GM19239 (cell line): ENCODE data around the gene HDAC8.
"Not testable (repeated sequence)": the region's sequence is repeated elsewhere in the genome, so short reads cannot be mapped to it uniquely, and the experiment has no call there.

ENCODE experiments used
- DNase-seq: peaks from one replicate; pipeline ENCODE4 v3.0.0; 2011; ENCODE audit warnings: low spot score; ENCODE audit not compliant: insufficient read length
- FAIRE-seq: peaks from 2 replicates; lab custom pipeline; 2011; peaks lifted over from hg19 to GRCh38; lab: Jason Lieb, UNC

HDAC8 gene

GRCh38 chrX:72572248-72573157 is at the start of gene HDAC8:
HDAC8 (minus strand) TSS chrX:72572843; CDS start chrX:72572761, 82 bp downstream.
- FAIRE-seq: peak; percentile 96
- peak; percentile 31 for DNase-seq

GRCh38 chrX:72621625-72622485 is 49.2 kb upstream of the HDAC8 start:
- FAIRE-seq: peak; percentile 67

GRCh38 chrX:72621163-72621562 is 48.5 kb upstream of the HDAC8 start:
- DNase-seq (no peak), FAIRE-seq (no peak)

More at GRCh38 chrX:72621625-72622485, 49.2 kb upstream of the HDAC8 start:
- DNase-seq: no peak

- no peak for FAIRE-seq
- no peak for DNase-seq
Measured at GRCh38 chrX:72620550-72621145, 48.0 kb upstream of the HDAC8 start.

- no peak for DNase-seq
- FAIRE-seq: no peak
Measured at GRCh38 chrX:72609313-72609712, 36.7 kb upstream of the HDAC8 start.

GRCh38 chrX:72604705-72605104 is 32.1 kb upstream of the HDAC8 start:
- DNase-seq (no peak), FAIRE-seq (peak; percentile 42)

- FAIRE-seq (peak; percentile 66), DNase-seq (no peak)
Measured at GRCh38 chrX:72604112-72604511, 31.5 kb upstream of the HDAC8 start.

GRCh38 chrX:72591038-72591437 is 18.4 kb upstream of the HDAC8 start:
- FAIRE-seq, DNase-seq: not testable (repeated sequence)

GRCh38 chrX:72584163-72584562 is 11.5 kb upstream of the HDAC8 start:
- no peak for DNase-seq
- FAIRE-seq: no peak

GRCh38 chrX:72576141-72576894 is 3.7 kb upstream of the HDAC8 start:
- FAIRE-seq: no peak
- DNase-seq: no peak

- DNase-seq (no peak), FAIRE-seq (no peak)
Measured at GRCh38 chrX:72573158-72573511, 492 bp upstream of the HDAC8 start.

GRCh38 chrX:72569786-72570185 is 2.9 kb downstream of the HDAC8 start:
- no peak for DNase-seq
- FAIRE-seq: no peak

- FAIRE-seq (no peak), DNase-seq (no peak)
Measured at GRCh38 chrX:72568406-72569092, 4.1 kb downstream of the HDAC8 start.

GRCh38 chrX:72566448-72566847 is 6.2 kb downstream of the HDAC8 start:
- FAIRE-seq: no peak
- DNase-seq: no peak

- not testable (repeated sequence) for DNase-seq, FAIRE-seq
Measured at GRCh38 chrX:72559655-72560054, 13.0 kb downstream of the HDAC8 start.

GRCh38 chrX:72554448-72555140 is 18.0 kb downstream of the HDAC8 start:
- FAIRE-seq (peak; percentile 35), DNase-seq (no peak)

- DNase-seq, FAIRE-seq: not testable (repeated sequence)
Measured at GRCh38 chrX:72552443-72552842, 20.2 kb downstream of the HDAC8 start.

- DNase-seq (no peak), FAIRE-seq (no peak)
Measured at GRCh38 chrX:72545990-72546389, 26.7 kb downstream of the HDAC8 start.

- DNase-seq (no peak), FAIRE-seq (peak; percentile 54)
Measured at GRCh38 chrX:72540318-72540717, 32.3 kb downstream of the HDAC8 start.
